ENCODE measurements around the gene SNRPA1. TPM values are rescaled to one million over a fixed set of nuclear protein-coding genes. Genes with fewer than 3 reads are reported as not detected.
A peak's percentile ranks its signal among the peaks of the same experiment; 100 is the strongest.

The SNRPA1 gene
- total RNA-seq, 4 donors from 2014 or later = 28.4 to 50.6 (median 40.0) TPM

DNA sequence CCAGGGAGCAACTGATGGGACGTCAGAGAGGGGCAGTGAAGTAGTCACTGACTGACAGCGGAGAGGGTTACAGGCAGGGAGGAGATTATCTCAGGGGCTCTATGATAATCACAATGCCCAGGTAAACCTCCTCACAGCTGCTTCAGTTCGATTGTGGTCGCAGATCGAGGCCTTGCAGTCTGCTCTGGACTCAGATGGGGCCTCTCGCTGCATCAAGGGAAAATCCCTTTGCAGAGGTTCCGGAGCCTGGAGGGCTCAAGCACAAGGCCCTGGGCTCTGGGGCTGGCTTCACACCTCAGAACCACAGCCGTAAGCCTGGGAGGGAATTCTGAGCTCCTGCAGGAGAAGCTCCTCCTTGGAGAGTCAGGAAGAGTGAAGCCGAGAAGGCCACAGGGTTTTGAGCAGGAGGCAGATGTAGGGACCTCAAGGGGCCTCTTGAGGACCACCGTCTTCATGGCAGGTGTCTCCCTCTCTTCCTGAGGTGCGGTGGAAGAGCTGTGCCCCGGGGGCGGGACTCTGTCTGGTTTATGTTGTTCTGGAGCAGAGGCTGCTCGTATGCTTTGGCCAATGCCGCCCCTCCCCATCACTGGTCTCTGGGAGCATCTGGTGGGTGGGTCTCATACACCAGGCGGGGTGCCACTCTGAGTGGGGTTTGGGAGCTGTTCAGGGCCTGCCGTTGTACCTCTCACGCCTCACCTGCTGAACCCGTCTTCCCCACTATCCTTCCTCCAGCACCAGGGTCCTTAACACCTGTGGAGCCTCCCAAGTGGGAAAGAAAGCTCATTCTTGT, 19.5 kb upstream of the SNRPA1 start:
- no peak for DNase-seq (ENCODE audit: low spot score in 2 of 2)
- WGBS, 2 donors = 83 to 84% methylated on average over 18 to 19 of the region's 19 CpGs

DNA sequence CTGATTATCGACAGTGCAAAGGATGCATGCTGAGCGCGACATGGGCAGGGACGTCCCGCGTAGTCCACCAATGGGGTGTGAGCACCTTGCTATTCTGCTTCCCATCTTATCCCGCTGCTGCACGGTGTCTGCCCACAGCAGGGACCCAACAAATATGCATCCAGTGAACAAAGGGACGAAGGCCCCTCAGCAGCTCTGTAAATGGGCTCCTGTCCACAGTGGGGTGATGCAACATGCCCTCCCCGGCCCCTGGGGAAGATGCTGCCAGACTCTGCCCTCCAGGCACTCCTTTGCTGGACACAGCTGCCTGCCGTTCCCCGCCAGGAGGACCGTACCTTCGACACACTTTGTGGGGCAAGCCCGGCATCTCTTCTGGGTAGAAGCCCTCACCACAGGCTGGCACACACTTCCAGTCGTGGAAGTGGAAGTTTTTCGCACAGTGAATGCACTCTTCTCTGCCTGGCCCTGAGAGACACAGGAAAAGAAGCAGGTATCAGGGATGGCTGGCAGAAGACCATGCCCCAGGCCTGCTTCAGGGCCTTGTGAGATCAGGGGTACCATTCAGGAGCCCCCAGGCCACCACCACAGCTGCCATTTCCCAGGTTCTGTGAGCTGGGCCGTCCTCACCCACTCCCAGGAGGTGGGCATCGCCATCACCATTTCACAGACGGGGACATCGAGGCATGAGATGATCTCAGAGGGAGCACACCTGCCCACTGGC, 18.2 kb upstream of the SNRPA1 start:
- Histone ChIP-seq H3K36me3 (no peaks in the 10 kb centered on the region), H3K27me3 (peaks cover 0 to 11% of the 10 kb centered on the region in 2 donors), H3K27ac (no peak overlapping the region), H3K9me3 (no peaks in the 10 kb centered on the region), H3K4me1 (no peaks in the 10 kb centered on the region), H3K4me3 (no peak overlapping the region)
- TF ChIP-seq POLR2A (IDR thresholded peaks at IDR 0.05) = no peak
- DNase-seq (ENCODE audit: low spot score in 2 of 2) = no peak
- 86 to 88% methylated on average over 21 of the region's 21 CpGs for WGBS, 2 donors

More for the DNA sequence above, 19.5 kb upstream of the SNRPA1 start:
- H3K27ac ChIP-seq = no peak overlapping the region
- TF ChIP-seq, protein P1, sequence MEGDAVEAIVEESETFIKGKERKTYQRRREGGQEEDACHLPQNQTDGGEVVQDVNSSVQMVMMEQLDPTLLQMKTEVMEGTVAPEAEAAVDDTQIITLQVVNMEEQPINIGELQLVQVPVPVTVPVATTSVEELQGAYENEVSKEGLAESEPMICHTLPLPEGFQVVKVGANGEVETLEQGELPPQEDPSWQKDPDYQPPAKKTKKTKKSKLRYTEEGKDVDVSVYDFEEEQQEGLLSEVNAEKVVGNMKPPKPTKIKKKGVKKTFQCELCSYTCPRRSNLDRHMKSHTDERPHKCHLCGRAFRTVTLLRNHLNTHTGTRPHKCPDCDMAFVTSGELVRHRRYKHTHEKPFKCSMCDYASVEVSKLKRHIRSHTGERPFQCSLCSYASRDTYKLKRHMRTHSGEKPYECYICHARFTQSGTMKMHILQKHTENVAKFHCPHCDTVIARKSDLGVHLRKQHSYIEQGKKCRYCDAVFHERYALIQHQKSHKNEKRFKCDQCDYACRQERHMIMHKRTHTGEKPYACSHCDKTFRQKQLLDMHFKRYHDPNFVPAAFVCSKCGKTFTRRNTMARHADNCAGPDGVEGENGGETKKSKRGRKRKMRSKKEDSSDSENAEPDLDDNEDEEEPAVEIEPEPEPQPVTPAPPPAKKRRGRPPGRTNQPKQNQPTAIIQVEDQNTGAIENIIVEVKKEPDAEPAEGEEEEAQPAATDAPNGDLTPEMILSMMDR (IDR thresholded peaks at IDR 0.05) = no peak
- no peak for TF ChIP-seq POLR2A (IDR thresholded peaks at IDR 0.05)
- no peak for TF ChIP-seq EP300 (IDR thresholded peaks at IDR 0.05)
- H3K36me3 ChIP-seq = no peaks in the 10 kb centered on the region
- peaks cover 0 to 10% of the 10 kb centered on the region in 2 donors for H3K27me3 ChIP-seq
- H3K9me3 ChIP-seq = no peaks in the 10 kb centered on the region
- no peak overlapping the region for H3K4me3 ChIP-seq
- H3K4me1 ChIP-seq = no peaks in the 10 kb centered on the region

DNA sequence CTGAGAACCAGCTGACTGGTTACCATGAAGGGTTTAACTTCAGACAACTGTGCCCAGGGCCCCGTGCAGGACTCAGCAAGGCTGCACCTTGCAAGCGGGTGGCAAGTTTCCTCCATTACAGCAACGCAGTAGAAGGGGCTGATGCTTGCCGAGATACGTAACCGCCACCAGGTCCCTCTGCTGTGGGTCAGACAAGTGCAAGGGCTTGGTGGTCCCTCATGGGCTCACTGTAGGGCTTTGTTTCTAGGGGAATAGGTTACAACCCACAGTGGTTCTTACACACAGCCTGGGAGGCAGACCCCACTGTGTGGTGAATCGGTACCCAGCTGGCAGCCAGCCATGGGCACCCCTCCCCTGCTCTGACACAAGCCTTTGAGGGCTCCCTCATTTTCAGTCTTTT, 15.5 kb upstream of the SNRPA1 start:
- H3K27ac ChIP-seq = peak overlapping the region in 1 of 4 donors; percentile 79
- H3K36me3 ChIP-seq = no peaks in the 10 kb centered on the region
- H3K27me3 ChIP-seq = peaks cover 0 to 11% of the 10 kb centered on the region in 2 donors
- no peak for DNase-seq (ENCODE audit: low spot score in 2 of 2)
- H3K9me3 ChIP-seq = no peaks in the 10 kb centered on the region
- H3K4me1 ChIP-seq = no peaks in the 10 kb centered on the region
- H3K4me3 ChIP-seq = no peak overlapping the region
- WGBS, 2 donors = 81 to 85% methylated on average over 7 of the region's 7 CpGs
- TF ChIP-seq POLR2A (IDR thresholded peaks at IDR 0.05) (no peak), EP300 (IDR thresholded peaks at IDR 0.05) (no peak)
- TF ChIP-seq, protein P1 (IDR thresholded peaks at IDR 0.05) = no peak

DNA sequence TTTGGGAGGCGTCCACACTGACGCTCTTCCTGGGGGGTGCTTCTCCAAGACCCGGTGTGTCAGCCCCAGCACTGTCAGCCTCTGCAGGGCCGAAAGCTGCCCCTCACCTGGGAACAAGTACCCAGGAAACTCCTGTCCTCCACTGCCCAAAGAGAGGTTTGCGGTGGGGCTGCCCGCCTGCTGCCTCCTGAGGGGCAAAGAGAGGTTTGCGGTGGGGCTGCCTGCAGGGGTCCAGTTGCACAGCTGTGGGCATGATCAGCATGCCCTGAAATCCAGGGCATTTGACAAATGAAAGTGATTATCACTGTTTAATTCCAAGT, 15.1 kb upstream of the SNRPA1 start:
- peaks cover 0 to 11% of the 10 kb centered on the region in 2 donors for H3K27me3 ChIP-seq
- no peaks in the 10 kb centered on the region for H3K9me3 ChIP-seq
- DNase-seq (ENCODE audit: low spot score in 2 of 2) = no peak
- WGBS, 2 donors = 92 to 95% methylated on average over 7 of the region's 7 CpGs
- H3K36me3 ChIP-seq = no peaks in the 10 kb centered on the region
- H3K4me3 ChIP-seq = no peak overlapping the region
- TF ChIP-seq POLR2A (IDR thresholded peaks at IDR 0.05) = no peak
- TF ChIP-seq EP300 (IDR thresholded peaks at IDR 0.05) = no peak
- TF ChIP-seq, protein P1 (IDR thresholded peaks at IDR 0.05) = no peak
- peak overlapping the region in 1 of 4 donors; percentile 79 for H3K27ac ChIP-seq
- no peaks in the 10 kb centered on the region for H3K4me1 ChIP-seq

DNA sequence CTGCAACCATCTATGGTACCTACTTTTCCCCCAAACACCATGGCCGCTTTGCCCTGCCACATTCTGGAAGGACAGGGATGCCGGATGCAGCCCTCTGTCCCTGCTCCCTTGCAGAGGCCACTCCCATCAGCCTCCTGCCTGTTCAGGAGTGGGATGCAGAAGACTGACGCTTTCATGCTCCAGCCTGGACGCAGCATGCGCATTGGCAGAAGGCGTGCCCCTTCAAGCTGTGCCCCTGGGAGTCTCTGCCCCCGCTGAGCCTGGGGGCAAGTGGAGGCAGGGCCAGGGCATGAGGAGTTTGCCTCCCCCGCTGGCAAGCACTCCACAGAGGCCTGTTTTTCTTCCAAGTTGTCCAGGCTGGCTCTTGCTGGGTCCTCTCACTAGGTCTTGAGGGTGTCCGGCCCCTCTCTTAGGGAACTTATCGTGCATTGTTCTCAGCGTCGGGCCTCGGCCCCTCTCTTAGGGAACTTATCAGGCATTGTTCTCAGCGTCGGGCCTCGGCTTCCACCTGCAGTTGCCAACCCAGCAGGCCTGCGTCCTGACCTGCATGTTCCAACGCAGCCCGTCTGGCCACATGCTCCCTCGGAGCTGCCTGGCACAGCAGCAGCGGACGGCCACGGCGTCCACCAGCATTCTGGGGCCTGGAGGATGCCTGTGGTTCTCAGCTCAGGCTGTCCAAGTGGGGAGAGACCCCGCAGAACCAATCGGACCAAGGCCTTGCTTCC, 14.6 kb upstream of the SNRPA1 start:
- no peaks in the 10 kb centered on the region for H3K36me3 ChIP-seq
- no peak for DNase-seq (ENCODE audit: low spot score in 2 of 2)
- peaks cover 0 to 11% of the 10 kb centered on the region in 2 donors for H3K27me3 ChIP-seq
- TF ChIP-seq EP300 (IDR thresholded peaks at IDR 0.05) (peak in 1 of 2 donors; percentile 59), POLR2A (IDR thresholded peaks at IDR 0.05) (peak in 1 of 2 donors; percentile 13)
- TF ChIP-seq, protein P1 (IDR thresholded peaks at IDR 0.05) = no peak
- peak overlapping the region in 1 of 4 donors; percentile 15 for H3K4me3 ChIP-seq
- whole genome bisulfite sequencing, 2 donors = 74 to 76% methylated on average over 21 to 26 of the region's 26 CpGs
- H3K4me1 ChIP-seq = no peaks in the 10 kb centered on the region
- H3K9me3 ChIP-seq = no peaks in the 10 kb centered on the region
- H3K27ac ChIP-seq = peak overlapping the region in 1 of 4 donors; percentile 79
